Karpas-422 (cell line): ENCODE results near the gene ADAMTS15. TPM values are rescaled to one million over a fixed set of nuclear protein-coding genes. Genes with fewer than 3 reads are reported as not detected.

Experiments used
- DNase-seq: peaks from one replicate; pipeline ENCODE4 v3.0.0-alpha.2; 2015
- H2AFZ ChIP-seq: fragments of 200-600 bp; sonication (generic); 2 replicates; pipeline ENCODE4 v1.6.1; 2014; ENCODE audit warnings: antibody characterized with exemption, low read length, mixed read lengths
- H3K27ac ChIP-seq: fragments of 200-600 bp; sonication (generic); 2 replicates; pipeline ENCODE4 v1.5.1; 2014; ENCODE audit warnings: mild to moderate bottlenecking, low read length, moderate library complexity
- H3K27me3 ChIP-seq: fragments of 200-600 bp; sonication (generic); 2 replicates; pipeline ENCODE4 v1.6.1; 2014; ENCODE audit warnings: low read length, mixed read lengths
- H3K36me3 ChIP-seq: fragments of 200-600 bp; sonication (generic); 2 replicates; pipeline ENCODE4 v1.6.1; 2014; ENCODE audit warnings: low read length, mixed read lengths; ENCODE audit not compliant: insufficient read depth
- H3K4me1 ChIP-seq: fragments of 200-600 bp; sonication (generic); 2 replicates; pipeline ENCODE4 v1.6.1; 2014; ENCODE audit warnings: mild to moderate bottlenecking, low read length, mixed read lengths
- H3K4me2 ChIP-seq: fragments of 200-600 bp; sonication (generic); 2 replicates; pipeline ENCODE4 v1.6.1; 2014; ENCODE audit warnings: low read length, low read depth, mild to moderate bottlenecking; ENCODE audit not compliant: poor library complexity, severe bottlenecking
- H3K4me3 ChIP-seq: fragments of 200-600 bp; sonication (generic); 2 replicates; pipeline ENCODE4 v1.5.1; 2014; ENCODE audit warnings: mild to moderate bottlenecking, antibody characterized with exemption, low read length, mixed read lengths
- H3K79me2 ChIP-seq: fragments of 200-600 bp; sonication (generic); 2 replicates; pipeline ENCODE4 v1.6.1; 2014; ENCODE audit warnings: mild to moderate bottlenecking, low read length, mixed read lengths
- H3K9ac ChIP-seq: fragments of 200-600 bp; sonication (generic); 2 replicates; pipeline ENCODE4 v1.6.0; 2014; ENCODE audit warnings: low read length
- H3K9me2 ChIP-seq: fragments of 200-600 bp; sonication (generic), shearing (Covaris generic); replicated peaks from 2 replicates; pipeline ENCODE4 v1.6.0; 2014; ENCODE audit warnings: mild to moderate bottlenecking, low read length, moderate library complexity; ENCODE audit not compliant: insufficient read depth
- H3K9me3 ChIP-seq: fragments of 300-700, 200-600 bp; sonication (generic); 2 replicates; pipeline ENCODE4 v1.6.1; 2014; ENCODE audit warnings: low read length, mixed read lengths
- H4K20me1 ChIP-seq: fragments of 200-600 bp; sonication (generic); 2 replicates; pipeline ENCODE4 v1.6.1; 2014; ENCODE audit warnings: mild to moderate bottlenecking, antibody characterized with exemption, low read length, low read depth; ENCODE audit not compliant: insufficient read depth
- total RNA-seq: library from RNA; depleted of rRNA; stranded (reverse); fragments of >200 nt; shearing (Covaris generic); gene quantifications from 2 replicates; pipeline ENCODE4 v1.2.3, GENCODE V29; 2014; ENCODE audit warnings: low replicate concordance

The ADAMTS15 gene
- total RNA-seq, 1 experiment from 2014 or later, result not detected

GRCh38 chr11:130448039-130448415, 418 bp upstream of the ADAMTS15 start:
- Histone ChIP-seq H3K27me3 (no peaks in the 10 kb centered on the region), H3K4me3 (no peak overlapping the region)

GRCh38 chr11:130449310-130449990, 1.0 kb downstream of the ADAMTS15 start:
- Histone ChIP-seq H3K36me3 (no peaks in the 10 kb centered on the region), H3K4me2 (no peak overlapping the region), H3K27ac (no peak overlapping the region), H3K4me3 (no peak overlapping the region), H2AFZ (no peak overlapping the region), H3K79me2 (no peaks in the 10 kb centered on the region), H3K9me2 (no peaks in the 10 kb centered on the region), H3K4me1 (no peaks in the 10 kb centered on the region), H3K9me3 (no peaks in the 10 kb centered on the region), H4K20me1 (no peaks in the 10 kb centered on the region), H3K27me3 (no peaks in the 10 kb centered on the region), H3K9ac (no peak overlapping the region)
- DNase-seq, result no peak

More at GRCh38 chr11:130448039-130448415, 418 bp upstream of the ADAMTS15 start:
- no peak overlapping the region for H3K27ac ChIP-seq
- no peak overlapping the region for H3K9ac ChIP-seq
- no peak overlapping the region for H3K4me2 ChIP-seq
- DNase-seq, result no peak
- H2AFZ ChIP-seq, result no peak overlapping the region
- H3K9me3 ChIP-seq, result no peaks in the 10 kb centered on the region
- no peaks in the 10 kb centered on the region for H4K20me1 ChIP-seq
- no peaks in the 10 kb centered on the region for H3K79me2 ChIP-seq
- no peaks in the 10 kb centered on the region for H3K9me2 ChIP-seq
- no peaks in the 10 kb centered on the region for H3K4me1 ChIP-seq
- no peaks in the 10 kb centered on the region for H3K36me3 ChIP-seq

GRCh38 chr11:130449996-130450769, 1.7 kb downstream of the ADAMTS15 start:
- Histone ChIP-seq H3K27me3 (no peaks in the 10 kb centered on the region), H3K9me3 (no peaks in the 10 kb centered on the region), H3K79me2 (no peaks in the 10 kb centered on the region), H2AFZ (no peak overlapping the region), H3K4me2 (no peak overlapping the region), H3K36me3 (no peaks in the 10 kb centered on the region), H4K20me1 (no peaks in the 10 kb centered on the region), H3K4me1 (no peaks in the 10 kb centered on the region), H3K27ac (no peak overlapping the region), H3K9ac (no peak overlapping the region), H3K9me2 (no peaks in the 10 kb centered on the region), H3K4me3 (no peak overlapping the region)
- no peak for DNase-seq

- no peaks in the 10 kb centered on the region for H3K4me1 ChIP-seq
- no peak overlapping the region for H3K4me3 ChIP-seq
- no peak for DNase-seq
- no peaks in the 10 kb centered on the region for H3K9me2 ChIP-seq
- no peaks in the 10 kb centered on the region for H3K79me2 ChIP-seq
- H3K27ac ChIP-seq, result no peak overlapping the region
- no peak overlapping the region for H2AFZ ChIP-seq
- no peak overlapping the region for H3K9ac ChIP-seq
- no peak overlapping the region for H3K4me2 ChIP-seq
- no peaks in the 10 kb centered on the region for H3K9me3 ChIP-seq
- no peaks in the 10 kb centered on the region for H3K36me3 ChIP-seq
- no peaks in the 10 kb centered on the region for H4K20me1 ChIP-seq
- no peaks in the 10 kb centered on the region for H3K27me3 ChIP-seq
These were observed 3.0 kb downstream of the ADAMTS15 start for GRCh38 chr11:130451231-130452019.

GRCh38 chr11:130452176-130452575, 3.7 kb downstream of the ADAMTS15 start:
- H3K36me3 ChIP-seq, result no peaks in the 10 kb centered on the region
- no peaks in the 10 kb centered on the region for H4K20me1 ChIP-seq
- H3K27me3 ChIP-seq, result no peaks in the 10 kb centered on the region
- H3K79me2 ChIP-seq, result no peaks in the 10 kb centered on the region
- no peak overlapping the region for H3K4me3 ChIP-seq
- H3K9ac ChIP-seq, result no peak overlapping the region
- H2AFZ ChIP-seq, result no peak overlapping the region
- DNase-seq, result no peak
- H3K4me1 ChIP-seq, result no peaks in the 10 kb centered on the region
- no peaks in the 10 kb centered on the region for H3K9me2 ChIP-seq
- no peaks in the 10 kb centered on the region for H3K9me3 ChIP-seq
- H3K27ac ChIP-seq, result no peak overlapping the region
- no peak overlapping the region for H3K4me2 ChIP-seq

GRCh38 chr11:130452940-130453339, 4.5 kb downstream of the ADAMTS15 start:
- Histone ChIP-seq H4K20me1 (no peaks in the 10 kb centered on the region), H3K9me3 (no peaks in the 10 kb centered on the region), H3K27ac (no peak overlapping the region), H2AFZ (no peak overlapping the region), H3K9ac (no peak overlapping the region), H3K9me2 (no peaks in the 10 kb centered on the region), H3K4me2 (no peak overlapping the region), H3K27me3 (no peaks in the 10 kb centered on the region), H3K36me3 (no peaks in the 10 kb centered on the region), H3K4me1 (no peaks in the 10 kb centered on the region), H3K4me3 (no peak overlapping the region), H3K79me2 (no peaks in the 10 kb centered on the region)
- DNase-seq, result no peak

GRCh38 chr11:130454491-130455252, 6.2 kb downstream of the ADAMTS15 start:
- Histone ChIP-seq H4K20me1 (no peaks in the 10 kb centered on the region), H2AFZ (no peak overlapping the region), H3K9me2 (no peaks in the 10 kb centered on the region), H3K79me2 (no peaks in the 10 kb centered on the region), H3K9ac (no peak overlapping the region), H3K9me3 (no peaks in the 10 kb centered on the region), H3K27ac (no peak overlapping the region), H3K4me1 (no peaks in the 10 kb centered on the region), H3K4me2 (no peak overlapping the region), H3K36me3 (no peaks in the 10 kb centered on the region), H3K4me3 (no peak overlapping the region), H3K27me3 (no peaks in the 10 kb centered on the region)
- DNase-seq, result no peak
